HepG2 (cell line): Measurements from ENCODE around the gene ECEL1. TPM values are rescaled to one million over a fixed set of nuclear protein-coding genes. Genes with fewer than 3 reads are reported as not detected.

Source experiments
- FOXO1 ChIP-seq: sonication (generic); formaldehyde crosslinking; IDR thresholded peaks from 2 replicates; pipeline ENCODE4 v1.4.0; 2020; ENCODE audit warnings: missing genetic modification reagents
- KLF16 ChIP-seq, 2 experiments: sonication (generic) in 1 of 2; formaldehyde crosslinking in 1 of 2; IDR thresholded peaks; 2 replicates each; pipeline versions ENCODE4 v1.6.1 to v1.8.0; 2016 to 2023; ENCODE audit warnings: missing genetic modification reagents in 2 of 2, missing compliant biosample characterization in 1 of 2
- KMT2A ChIP-seq: sonication (generic); formaldehyde crosslinking; IDR thresholded peaks from 2 replicates; pipeline ENCODE4 v1.4.0; 2020; ENCODE audit warnings: missing genetic modification reagents
- RXRA ChIP-seq: sonication (generic); formaldehyde crosslinking; IDR thresholded peaks from 2 replicates; pipeline ENCODE4 v1.5.1; 2020; ENCODE audit warnings: missing genetic modification reagents
- SMC3 ChIP-seq: IDR thresholded peaks from 2 replicates; pipeline ENCODE4 v1.6.1; 2011; ENCODE audit warnings: low read length, improper control_type of control experiment
- SPEN ChIP-seq: sonication (generic); formaldehyde crosslinking; IDR thresholded peaks from 2 replicates; pipeline ENCODE4 v1.5.1; 2020; ENCODE audit warnings: low read depth, mild to moderate bottlenecking, missing genetic modification reagents
- THAP11 ChIP-seq: IDR thresholded peaks from 2 replicates; pipeline ENCODE4 v1.6.1; 2016; ENCODE audit warnings: missing biosample characterization, missing genetic modification reagents
- ZFP41 ChIP-seq: sonication (generic); formaldehyde crosslinking; IDR thresholded peaks from 2 replicates; pipeline ENCODE4 v1.4.0; 2020; ENCODE audit warnings: mild to moderate bottlenecking, missing genetic modification reagents, borderline replicate concordance
- ZNF350 ChIP-seq: sonication (generic); formaldehyde crosslinking; IDR thresholded peaks from 2 replicates; pipeline ENCODE4 v1.4.0; 2020; ENCODE audit warnings: mild to moderate bottlenecking, low read depth, missing genetic modification reagents, borderline replicate concordance
- polyA plus RNA-seq, 8 experiments: library from polyadenylated mRNA; depleted of rRNA in 3 of 8; stranded (reverse) in 7 of 8; unstranded in 1 of 8; fragments of >200 nt; fragmentation: Illumina TruSeq in 4 of 8; extraction: Trizol in 4 of 8; gene quantifications; 2 replicates each; pipeline versions ENCODE4 v1.2.1 to v1.2.3, GENCODE V29; 2011 to 2016; ENCODE audit warnings: low read depth in 4 of 8, missing spikeins in 1 of 8, mixed read lengths in 1 of 8; ENCODE audit not compliant: insufficient read depth in 1 of 8
- total RNA-seq, 5 experiments: library from RNA; depleted of rRNA; stranded (reverse); fragments of >200 nt; fragmentation: Illumina TruSeq; extraction: Trizol; gene quantifications; 2 replicates each; pipeline ENCODE4 v1.2.3, GENCODE V29; 2016; ENCODE audit warnings: low read depth in 1 of 5
- TF ChIP-seq, protein P1 (sequence below): sonication (generic); formaldehyde crosslinking; IDR thresholded peaks from 2 replicates; pipeline ENCODE4; 2020; ENCODE audit warnings: missing genetic modification reagents, mild to moderate bottlenecking, borderline replicate concordance
- TF ChIP-seq, protein P2 (sequence below): sonication (generic); formaldehyde crosslinking; IDR thresholded peaks from 2 replicates; pipeline ENCODE4 v1.5.1; 2020; ENCODE audit warnings: mild to moderate bottlenecking, moderate library complexity, missing genetic modification reagents

ECEL1 gene
- total and polyA plus RNA-seq, 2 of the 13 experiments (the other 11 are each of a cell fraction or from before 2014, with no cell fraction given) = not detected

DNA sequence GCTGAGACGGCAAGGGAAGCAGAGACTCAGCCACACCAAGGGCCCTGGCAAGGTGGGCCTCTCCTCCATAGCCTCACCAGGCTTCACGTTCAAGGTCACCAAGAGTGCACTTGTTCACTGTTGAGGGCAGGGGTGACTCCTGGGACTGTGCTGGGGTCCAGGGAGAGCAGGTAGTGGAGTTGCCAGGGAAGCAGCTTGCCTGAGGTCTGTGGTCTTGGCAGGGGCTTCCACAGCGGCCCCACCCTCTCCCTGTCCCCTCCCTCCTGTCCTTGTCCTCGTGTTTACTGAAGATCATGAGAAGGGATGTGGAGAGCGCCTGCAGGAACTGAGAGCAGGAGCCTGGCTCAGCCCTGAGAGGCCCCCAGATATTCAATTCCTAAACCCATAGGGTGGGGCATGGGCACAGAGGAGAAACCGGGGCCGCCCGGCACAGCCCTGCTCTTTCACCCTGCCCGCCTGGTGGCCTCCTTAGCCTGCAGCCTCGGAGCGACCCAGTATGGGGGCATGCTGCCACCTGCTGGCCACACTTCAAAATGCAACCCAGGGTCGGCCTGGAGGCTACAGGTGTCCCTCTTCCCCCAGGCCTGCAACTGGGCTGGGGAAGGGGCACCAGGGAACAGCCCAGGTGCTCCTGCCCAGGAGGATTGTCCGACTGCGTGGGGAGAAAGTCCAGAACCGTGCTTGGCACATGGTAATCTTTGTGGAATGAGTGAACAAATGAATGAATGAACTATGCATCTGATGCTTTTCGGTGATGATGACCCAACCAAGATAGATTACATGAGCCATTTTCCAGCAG is 47.2 kb downstream of the ECEL1 start (continued):
- TF ChIP-seq, protein P1, sequence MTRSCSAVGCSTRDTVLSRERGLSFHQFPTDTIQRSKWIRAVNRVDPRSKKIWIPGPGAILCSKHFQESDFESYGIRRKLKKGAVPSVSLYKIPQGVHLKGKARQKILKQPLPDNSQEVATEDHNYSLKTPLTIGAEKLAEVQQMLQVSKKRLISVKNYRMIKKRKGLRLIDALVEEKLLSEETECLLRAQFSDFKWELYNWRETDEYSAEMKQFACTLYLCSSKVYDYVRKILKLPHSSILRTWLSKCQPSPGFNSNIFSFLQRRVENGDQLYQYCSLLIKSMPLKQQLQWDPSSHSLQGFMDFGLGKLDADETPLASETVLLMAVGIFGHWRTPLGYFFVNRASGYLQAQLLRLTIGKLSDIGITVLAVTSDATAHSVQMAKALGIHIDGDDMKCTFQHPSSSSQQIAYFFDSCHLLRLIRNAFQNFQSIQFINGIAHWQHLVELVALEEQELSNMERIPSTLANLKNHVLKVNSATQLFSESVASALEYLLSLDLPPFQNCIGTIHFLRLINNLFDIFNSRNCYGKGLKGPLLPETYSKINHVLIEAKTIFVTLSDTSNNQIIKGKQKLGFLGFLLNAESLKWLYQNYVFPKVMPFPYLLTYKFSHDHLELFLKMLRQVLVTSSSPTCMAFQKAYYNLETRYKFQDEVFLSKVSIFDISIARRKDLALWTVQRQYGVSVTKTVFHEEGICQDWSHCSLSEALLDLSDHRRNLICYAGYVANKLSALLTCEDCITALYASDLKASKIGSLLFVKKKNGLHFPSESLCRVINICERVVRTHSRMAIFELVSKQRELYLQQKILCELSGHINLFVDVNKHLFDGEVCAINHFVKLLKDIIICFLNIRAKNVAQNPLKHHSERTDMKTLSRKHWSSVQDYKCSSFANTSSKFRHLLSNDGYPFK = peak; percentile 22; the same call in 1 of the 2 replicates
- TF ChIP-seq KLF16 (CRISPR knock-in tag; IDR thresholded peaks at IDR 0.05) (0 out of 4 replicates have a peak, but pooled peaks of 1 of the 2 experiments have one; percentile 38), ZFP41 (CRISPR knock-in tag) (0 out of 2 replicates have a peak, but pooled peaks have one; percentile 54), FOXO1 (peak; percentile 46; the same call in 1 of the 2 replicates), SMC3 (peak; percentile 37; the same call in 1 of the 2 replicates), SPEN (0 out of 2 replicates have a peak, but pooled peaks have one; percentile 8), RXRA (CRISPR knock-in tag) (peak; percentile 35; the same call in 1 of the 2 replicates), ZNF350 (0 out of 2 replicates have a peak, but pooled peaks have one; percentile 26), KMT2A (0 out of 2 replicates have a peak, but pooled peaks have one; percentile 32), THAP11 (CRISPR knock-in tag) (0 out of 2 replicates have a peak, but pooled peaks have one; percentile 27)
- TF ChIP-seq, protein P2, sequence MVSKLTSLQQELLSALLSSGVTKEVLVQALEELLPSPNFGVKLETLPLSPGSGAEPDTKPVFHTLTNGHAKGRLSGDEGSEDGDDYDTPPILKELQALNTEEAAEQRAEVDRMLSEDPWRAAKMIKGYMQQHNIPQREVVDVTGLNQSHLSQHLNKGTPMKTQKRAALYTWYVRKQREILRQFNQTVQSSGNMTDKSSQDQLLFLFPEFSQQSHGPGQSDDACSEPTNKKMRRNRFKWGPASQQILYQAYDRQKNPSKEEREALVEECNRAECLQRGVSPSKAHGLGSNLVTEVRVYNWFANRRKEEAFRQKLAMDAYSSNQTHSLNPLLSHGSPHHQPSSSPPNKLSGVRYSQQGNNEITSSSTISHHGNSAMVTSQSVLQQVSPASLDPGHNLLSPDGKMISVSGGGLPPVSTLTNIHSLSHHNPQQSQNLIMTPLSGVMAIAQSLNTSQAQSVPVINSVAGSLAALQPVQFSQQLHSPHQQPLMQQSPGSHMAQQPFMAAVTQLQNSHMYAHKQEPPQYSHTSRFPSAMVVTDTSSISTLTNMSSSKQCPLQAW = peak; percentile 47; the same call in 1 of the 2 replicates
- TF ChIP-seq, all 625 proteins: peak for 46; not testable (repeated sequence) for 579
